ENCODE data around the gene ZNF606. TPM values are rescaled to one million over a fixed set of nuclear protein-coding genes. Genes with fewer than 3 reads are reported as not detected.

Gene ZNF606
- total RNA-seq (10 to 100 TPM in 3 of 5 donors, 1 to 10 TPM in 2; 5.8 to 35.2 (median 18.0) TPM), polyA plus RNA-seq (1 to 10 TPM; 1.2 to 6.3 (median 5.2) TPM)
- long read RNA-seq, donor 1, partial matches to known transcripts = 0 of 6 reads
- long read RNA-seq, donor 1, other reads (novel, unspliced or antisense) = 0 of 6 reads
- long read RNA-seq, donor 2, partial matches to known transcripts = 0 of 4 reads
- long read RNA-seq, donor 2, other reads (novel, unspliced or antisense) = 0 of 4 reads
- long read RNA-seq, donor 3, partial matches to known transcripts = 0 of 2 reads
- long read RNA-seq, donor 3, other reads (novel, unspliced or antisense) = 0 of 2 reads
- long read RNA-seq, donor 4 = 0 reads
- long read RNA-seq, donor 5, full-length matches to known transcripts = 3 of 3 reads
- long read RNA-seq, donor 5, partial matches to known transcripts = 0 of 3 reads
- long read RNA-seq, donor 5, other reads (novel, unspliced or antisense) = 0 of 3 reads
- long read RNA-seq, donor 6, full-length matches to known transcripts = 12 of 12 reads
- long read RNA-seq, donor 6, partial matches to known transcripts = 0 of 12 reads
- long read RNA-seq, donor 6, other reads (novel, unspliced or antisense) = 0 of 12 reads
- long read RNA-seq, donor 7, partial matches to known transcripts = 0 of 4 reads
- long read RNA-seq, donor 7, other reads (novel, unspliced or antisense) = 0 of 4 reads
- long read RNA-seq, donor 8, full-length matches to known transcripts = 2 of 2 reads
- long read RNA-seq, donor 8, partial matches to known transcripts = 0 of 2 reads
- long read RNA-seq, donor 8, other reads (novel, unspliced or antisense) = 0 of 2 reads
- long read RNA-seq, donor 9, partial matches to known transcripts = 0 of 3 reads
- long read RNA-seq, donor 9, other reads (novel, unspliced or antisense) = 0 of 3 reads
- long read RNA-seq, donor 10, partial matches to known transcripts = 0 of 1 reads
- long read RNA-seq, donor 10, other reads (novel, unspliced or antisense) = 0 of 1 reads

GRCh38 chr19:58002384-58003173, at the start of gene ZNF606:
Gene ZNF606, minus strand, starts transcription at chr19:58002820. Its CDS starts 1,501 bp downstream, at chr19:58001319.
- Histone ChIP-seq H3K4me1 (peaks cover 4 to 35% (median 26%) of the 10 kb centered on the region in 4 donors), H3K36me3 (peaks cover 28 to 75% (median 66%) of the 10 kb centered on the region in 4 donors), H3K4me3 (peak within 1 kb of the TSS; percentile 80 to 96 (median 92)), H3K27ac (peak within 1 kb of the TSS; percentile 93 to 96 (median 94)), H3K9me3 (peaks cover 60 to 86% (median 70%) of the 10 kb centered on the region in 4 donors), H3K27me3 (no peaks in the 10 kb centered on the region)
- intact Hi-C loops (cut with DNase I; ENCODE audit: low total_unique reads) = no loop called here
- TF ChIP-seq POLR2AphosphoS5 (IDR thresholded peaks at IDR 0.05) (peak; percentile 76 to 95 (median 93)), POLR2A (IDR thresholded peaks at IDR 0.05) (peak in 1 of 4 donors; percentile 13), EP300 (IDR thresholded peaks at IDR 0.05) (no peak)
- TF ChIP-seq, protein P1, sequence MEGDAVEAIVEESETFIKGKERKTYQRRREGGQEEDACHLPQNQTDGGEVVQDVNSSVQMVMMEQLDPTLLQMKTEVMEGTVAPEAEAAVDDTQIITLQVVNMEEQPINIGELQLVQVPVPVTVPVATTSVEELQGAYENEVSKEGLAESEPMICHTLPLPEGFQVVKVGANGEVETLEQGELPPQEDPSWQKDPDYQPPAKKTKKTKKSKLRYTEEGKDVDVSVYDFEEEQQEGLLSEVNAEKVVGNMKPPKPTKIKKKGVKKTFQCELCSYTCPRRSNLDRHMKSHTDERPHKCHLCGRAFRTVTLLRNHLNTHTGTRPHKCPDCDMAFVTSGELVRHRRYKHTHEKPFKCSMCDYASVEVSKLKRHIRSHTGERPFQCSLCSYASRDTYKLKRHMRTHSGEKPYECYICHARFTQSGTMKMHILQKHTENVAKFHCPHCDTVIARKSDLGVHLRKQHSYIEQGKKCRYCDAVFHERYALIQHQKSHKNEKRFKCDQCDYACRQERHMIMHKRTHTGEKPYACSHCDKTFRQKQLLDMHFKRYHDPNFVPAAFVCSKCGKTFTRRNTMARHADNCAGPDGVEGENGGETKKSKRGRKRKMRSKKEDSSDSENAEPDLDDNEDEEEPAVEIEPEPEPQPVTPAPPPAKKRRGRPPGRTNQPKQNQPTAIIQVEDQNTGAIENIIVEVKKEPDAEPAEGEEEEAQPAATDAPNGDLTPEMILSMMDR (IDR thresholded peaks at IDR 0.05) = no peak
- 0 to 1% (median 1%) methylated on average over 19 to 91 of the region's 91 CpGs for WGBS, 5 donors
- peak; percentile 89 to 98 for DNase-seq

DNA sequence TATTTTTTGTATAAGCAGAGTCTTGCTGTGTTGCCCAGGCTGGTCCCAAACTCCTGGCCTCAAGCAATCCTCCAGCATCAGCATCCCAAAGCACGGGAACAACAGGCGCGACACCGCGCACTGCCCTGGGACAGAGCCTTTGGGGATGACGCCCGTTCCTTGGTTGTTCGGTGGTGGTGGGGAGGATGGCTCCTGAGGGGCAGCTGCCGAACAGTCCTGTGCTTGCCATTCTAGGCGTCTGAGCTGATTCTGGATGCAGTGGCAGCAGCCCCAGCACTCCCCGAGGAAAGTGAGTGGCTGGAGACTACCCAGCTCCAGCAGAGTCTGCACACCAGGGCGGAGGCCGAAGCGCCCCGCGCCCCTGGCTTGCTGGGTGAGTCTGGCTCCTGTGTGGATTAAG, 49.6 kb upstream of the ZNF606 start:
- DNase-seq = no peak
- intact Hi-C loops (cut with DNase I; ENCODE audit: low total_unique reads) = no loop called here

GRCh38 chr19:58047672-58048071, 45.1 kb upstream of the ZNF606 start:
- H3K4me3 ChIP-seq = no peak overlapping the region
- no peaks in the 10 kb centered on the region for H3K4me1 ChIP-seq
- 92 to 94% (median 93%) methylated on average over 8 to 12 of the region's 12 CpGs for WGBS, 5 donors
- no peaks in the 10 kb centered on the region for H3K36me3 ChIP-seq
- no peak for TF ChIP-seq EP300 (IDR thresholded peaks at IDR 0.05)
- no peak for TF ChIP-seq POLR2AphosphoS5 (IDR thresholded peaks at IDR 0.05)
- TF ChIP-seq, protein P1 (IDR thresholded peaks at IDR 0.05) = no peak
- no peak for TF ChIP-seq POLR2A (IDR thresholded peaks at IDR 0.05)
- intact Hi-C loops (cut with DNase I; ENCODE audit: low total_unique reads) = no loop called here
- DNase-seq = no peak
- peaks cover 25 to 100% (median 99%) of the 10 kb centered on the region in 4 donors for H3K9me3 ChIP-seq
- H3K27ac ChIP-seq = no peak overlapping the region
- no peaks in the 10 kb centered on the region for H3K27me3 ChIP-seq

More for the DNA sequence above, 49.6 kb upstream of the ZNF606 start:
- H3K4me1 ChIP-seq = no peaks in the 10 kb centered on the region
- H3K4me3 ChIP-seq = no peak overlapping the region
- H3K9me3 ChIP-seq = peaks cover 10 to 100% (median 89%) of the 10 kb centered on the region in 4 donors
- H3K27me3 ChIP-seq = peaks cover 0 to 7% (median 0%) of the 10 kb centered on the region in 3 donors
- no peaks in the 10 kb centered on the region for H3K36me3 ChIP-seq
- 95 to 97% (median 96%) methylated on average over 4 to 16 of the region's 16 CpGs for WGBS, 5 donors
- no peak overlapping the region for H3K27ac ChIP-seq
- TF ChIP-seq POLR2A (IDR thresholded peaks at IDR 0.05) (no peak), POLR2AphosphoS5 (IDR thresholded peaks at IDR 0.05) (no peak), EP300 (IDR thresholded peaks at IDR 0.05) (no peak)
- TF ChIP-seq, protein P1 (IDR thresholded peaks at IDR 0.05) = no peak
